Transverse colon (tissue), 4 donors: ENCODE data around the gene PILRA. TPM values are rescaled to one million over a fixed set of nuclear protein-coding genes. Genes with fewer than 3 reads are reported as not detected.

Source experiments
- DNase-seq: peaks from one replicate; pipeline ENCODE4 v3.0.0-alpha.2; 2019
- H3K27ac ChIP-seq, 4 donors: fragments of 200-600 bp; sonication (generic); 2 replicates each; pipeline ENCODE4 v1.5.1; 2016 to 2018; ENCODE audit warnings: inconsistent platforms in 4 of 4
- H3K27me3 ChIP-seq: fragments of 200-600 bp; sonication (generic); 2 replicates; pipeline ENCODE4 v1.5.1; 2017; ENCODE audit warnings: inconsistent platforms
- H3K36me3 ChIP-seq, 4 donors: fragments of 200-600 bp; sonication (generic); 2 replicates each; pipeline ENCODE4 v1.5.1; 2017 to 2019; ENCODE audit warnings: inconsistent platforms in 4 of 4
- H3K4me1 ChIP-seq, 4 donors: fragments of 200-600 bp; sonication (generic); 2 replicates each; pipeline ENCODE4 v1.5.1; 2017 to 2020; ENCODE audit warnings: inconsistent platforms in 4 of 4
- H3K4me3 ChIP-seq, 4 donors: fragments of 200-600 bp; sonication (generic); 1 replicate in 1 of 4; 2 replicates in 3 of 4; pipeline versions ENCODE4 v1.5.1 to v1.6.1; 2017 to 2019; ENCODE audit warnings: inconsistent platforms in 4 of 4
- H3K9me3 ChIP-seq, 2 donors: fragments of 200-600 bp; sonication (generic); 2 replicates each; pipeline ENCODE4 v1.5.1; 2017 to 2019; ENCODE audit warnings: inconsistent platforms in 2 of 2
- EP300 ChIP-seq: sonication (generic); formaldehyde crosslinking; IDR thresholded peaks from one replicate; pipeline ENCODE4 v1.6.1; 2017; ENCODE audit warnings: antibody characterized with exemption, low read depth
- POLR2A ChIP-seq: fragments of 450-650 bp; IDR thresholded peaks from one replicate; pipeline ENCODE4 v1.6.1; 2016; ENCODE audit warnings: antibody characterized with exemption, mild to moderate bottlenecking, moderate library complexity
- POLR2AphosphoS5 ChIP-seq, 3 donors: sonication (generic); formaldehyde crosslinking; IDR thresholded peaks; one replicate each; pipeline ENCODE4 v1.6.1; 2016; ENCODE audit warnings: antibody characterized with exemption in 3 of 3
- WGBS, 2 donors: methylation state at CpG; one replicate each; pipeline ENCODE4 v1.1.5; 2018; ENCODE audit warnings: low coverage in 1 of 2; 5-methylcytosine and 5-hydroxymethylcytosine counted together
- in situ Hi-C, 4 donors: fragments of 200-750 bp; cut with MboI; loops; one replicate each; pipeline versions ENCODE4 v1.15.0 to v1.15.1; 2017; ENCODE audit warnings: low sequenced_read_pairs in 3 of 4, low pct_ligation_motif_present in 1 of 4, low pct_unique_long_range_greater_than_20kb in 1 of 4
- intact Hi-C: fragments of 100-400 bp; cut with DNase I; formaldehyde crosslinking; loops from one replicate; pipeline ENCODE4 v1.15.1; 2023; ENCODE audit warnings: low total_unique reads
- total RNA-seq, 4 donors: library from RNA; depleted of rRNA; stranded (reverse); fragments of >200 nt; gene quantifications; one replicate each; pipeline ENCODE4 v1.1.0, GENCODE V29; 2016
- TF ChIP-seq, protein P1 (sequence below), 5 experiments: fragments of 200-600 bp in 3 of 5; fragments of 450-650 bp in 2 of 5; sonication (generic) in 3 of 5; IDR thresholded peaks; 1 replicate in 2 of 5; 2 replicates in 3 of 5; pipeline ENCODE4 v1.5.1; 2016 to 2017; ENCODE audit warnings: antibody characterized with exemption in 5 of 5, inconsistent platforms in 3 of 5, mild to moderate bottlenecking in 2 of 5, moderate library complexity in 1 of 5

The PILRA gene
- total RNA-seq, 4 donors from 2014 or later: 1.9 to 4.9 TPM; not detected in 2

DNA sequence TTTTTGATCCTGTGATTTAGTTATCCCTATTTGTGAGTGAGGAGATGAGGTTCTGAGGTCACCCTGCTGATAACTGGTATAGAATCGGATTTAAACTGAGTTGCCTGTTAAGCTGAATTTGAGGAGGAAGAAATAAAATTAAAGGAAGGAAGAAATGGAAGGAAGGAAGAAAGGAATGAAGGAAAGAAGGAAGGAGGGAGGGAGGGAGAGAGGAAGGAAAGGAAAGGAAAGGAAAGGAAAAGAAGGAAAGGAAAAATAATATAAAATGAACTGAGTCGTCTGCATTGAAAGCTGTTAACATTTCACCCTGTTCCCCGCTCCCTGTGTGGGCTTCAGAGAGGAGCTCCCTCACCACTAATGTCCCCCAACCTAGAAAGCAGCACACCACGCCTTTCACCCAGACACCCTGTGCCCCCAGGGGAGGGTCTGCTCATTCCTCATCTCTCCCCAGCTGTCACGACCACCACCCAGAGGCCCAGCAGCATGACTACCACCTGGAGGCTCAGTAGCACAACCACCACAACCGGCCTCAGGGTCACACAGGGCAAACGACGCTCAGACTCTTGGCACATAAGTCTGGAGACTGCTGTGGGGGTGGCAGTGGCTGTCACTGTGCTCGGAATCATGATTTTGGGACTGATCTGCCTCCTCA is 16.3 kb downstream of the PILRA start:
- DNase-seq: no peak
- Histone ChIP-seq H3K36me3 (no peaks in the 10 kb centered on the region), H3K4me1 (no peaks in the 10 kb centered on the region), H3K27ac (no peak overlapping the region), H3K27me3 (peaks cover 3% of the 10 kb centered on the region), H3K9me3 (no peaks in the 10 kb centered on the region), H3K4me3 (no peak overlapping the region)
- TF ChIP-seq, protein P1, sequence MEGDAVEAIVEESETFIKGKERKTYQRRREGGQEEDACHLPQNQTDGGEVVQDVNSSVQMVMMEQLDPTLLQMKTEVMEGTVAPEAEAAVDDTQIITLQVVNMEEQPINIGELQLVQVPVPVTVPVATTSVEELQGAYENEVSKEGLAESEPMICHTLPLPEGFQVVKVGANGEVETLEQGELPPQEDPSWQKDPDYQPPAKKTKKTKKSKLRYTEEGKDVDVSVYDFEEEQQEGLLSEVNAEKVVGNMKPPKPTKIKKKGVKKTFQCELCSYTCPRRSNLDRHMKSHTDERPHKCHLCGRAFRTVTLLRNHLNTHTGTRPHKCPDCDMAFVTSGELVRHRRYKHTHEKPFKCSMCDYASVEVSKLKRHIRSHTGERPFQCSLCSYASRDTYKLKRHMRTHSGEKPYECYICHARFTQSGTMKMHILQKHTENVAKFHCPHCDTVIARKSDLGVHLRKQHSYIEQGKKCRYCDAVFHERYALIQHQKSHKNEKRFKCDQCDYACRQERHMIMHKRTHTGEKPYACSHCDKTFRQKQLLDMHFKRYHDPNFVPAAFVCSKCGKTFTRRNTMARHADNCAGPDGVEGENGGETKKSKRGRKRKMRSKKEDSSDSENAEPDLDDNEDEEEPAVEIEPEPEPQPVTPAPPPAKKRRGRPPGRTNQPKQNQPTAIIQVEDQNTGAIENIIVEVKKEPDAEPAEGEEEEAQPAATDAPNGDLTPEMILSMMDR (IDR thresholded peaks at IDR 0.05): no peak
- no peak for TF ChIP-seq POLR2A
- no peak for TF ChIP-seq POLR2AphosphoS5 (IDR thresholded peaks at IDR 0.05)
- no peak for TF ChIP-seq EP300
- intact Hi-C loops (no loop called here), in situ Hi-C loops (no loop called here)
- WGBS, 2 donors: 72 to 83% methylated on average over 1 to 8 of the region's 9 CpGs

DNA sequence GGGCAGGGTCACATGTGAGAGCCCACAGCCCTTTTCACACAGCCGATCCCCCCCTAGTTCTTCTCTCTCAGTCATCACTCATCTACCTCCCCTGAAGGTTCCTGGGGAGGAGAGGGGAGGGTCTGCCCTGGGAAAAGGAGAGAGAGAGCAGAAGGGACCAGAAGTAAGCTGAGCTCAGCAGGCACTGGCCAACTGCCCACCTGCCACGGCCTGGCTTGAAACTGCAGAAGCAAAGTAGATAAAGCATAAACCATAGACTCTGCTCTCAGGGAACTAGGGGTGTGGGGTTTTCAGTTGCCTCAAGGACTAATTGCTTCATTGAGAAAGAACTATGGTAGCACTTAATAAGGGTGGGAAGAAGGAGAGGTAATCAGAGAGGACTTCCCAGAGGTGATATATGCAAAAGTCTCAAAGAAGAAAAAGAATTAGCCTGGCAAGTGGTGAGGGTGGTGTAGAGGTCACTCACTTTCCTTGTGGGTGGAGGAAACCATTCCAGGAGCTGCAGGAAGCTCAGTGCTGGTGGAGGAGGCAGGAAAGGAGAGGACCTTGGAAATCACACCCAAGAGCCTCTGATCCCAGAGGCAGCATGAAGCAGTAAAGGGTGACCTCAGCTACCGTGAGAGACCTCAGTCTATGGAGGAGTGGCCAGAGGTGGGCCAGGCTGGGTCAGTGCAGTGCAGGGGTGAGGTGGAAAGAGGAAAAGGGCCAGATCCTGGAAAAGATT is 17.2 kb downstream of the PILRA start:
- Histone ChIP-seq H3K27me3 (peaks cover 3% of the 10 kb centered on the region), H3K4me1 (no peaks in the 10 kb centered on the region), H3K27ac (no peak overlapping the region), H3K9me3 (no peaks in the 10 kb centered on the region), H3K4me3 (no peak overlapping the region), H3K36me3 (no peaks in the 10 kb centered on the region)
- DNase-seq: no peak
- intact Hi-C loops (no loop called here), in situ Hi-C loops (no loop called here)
- TF ChIP-seq, protein P1 (IDR thresholded peaks at IDR 0.05): no peak
- TF ChIP-seq POLR2AphosphoS5 (IDR thresholded peaks at IDR 0.05): no peak
- no peak for TF ChIP-seq EP300
- no peak for TF ChIP-seq POLR2A
- WGBS, 2 donors: 62 to 69% methylated on average over 2 to 3 of the region's 3 CpGs

DNA sequence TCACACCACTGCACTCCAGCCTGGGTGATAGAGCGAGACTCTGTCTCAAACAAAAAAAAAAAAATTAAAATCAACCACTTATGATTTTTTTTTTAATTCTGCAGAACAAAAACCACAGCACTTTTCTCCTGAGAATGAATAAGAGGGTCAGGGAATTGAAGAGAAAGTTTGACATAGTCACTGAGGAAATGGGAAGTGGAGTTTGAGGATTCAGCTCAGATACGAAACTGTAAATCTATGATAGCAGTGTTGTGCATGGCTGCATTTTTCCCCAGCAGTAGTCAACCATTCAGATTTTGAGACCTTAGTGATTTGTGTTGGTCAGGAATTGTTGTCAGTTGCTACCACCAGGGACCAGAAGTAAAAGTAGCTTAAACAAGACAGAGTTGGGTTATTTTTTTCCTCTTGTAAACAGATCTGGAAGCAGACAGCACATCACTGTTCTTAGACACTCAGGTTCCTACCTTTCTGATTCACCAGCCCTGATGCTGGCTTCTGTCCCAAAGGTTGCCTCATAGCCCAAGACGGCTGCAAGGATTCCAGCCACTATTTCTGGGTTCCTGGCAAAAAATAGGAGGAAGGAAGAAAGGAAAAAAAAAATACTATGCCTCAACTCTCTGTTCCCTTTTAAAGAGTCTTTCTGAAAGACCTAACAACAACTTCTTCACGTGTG is 20.1 kb downstream of the PILRA start:
- WGBS, 2 donors: 66 to 78% methylated on average over 2 to 4 of the region's 4 CpGs
- Histone ChIP-seq H3K27ac (no peak overlapping the region), H3K27me3 (peaks cover 3% of the 10 kb centered on the region), H3K4me3 (no peak overlapping the region), H3K36me3 (no peaks in the 10 kb centered on the region), H3K9me3 (no peaks in the 10 kb centered on the region), H3K4me1 (peaks cover 0 to 7% (median 0%) of the 10 kb centered on the region in 4 donors)
- TF ChIP-seq POLR2A (no peak), EP300 (no peak), POLR2AphosphoS5 (IDR thresholded peaks at IDR 0.05) (no peak)
- TF ChIP-seq, protein P1 (IDR thresholded peaks at IDR 0.05): no peak
- intact Hi-C loops (no loop called here), in situ Hi-C loops (no loop called here)
- no peak for DNase-seq

DNA sequence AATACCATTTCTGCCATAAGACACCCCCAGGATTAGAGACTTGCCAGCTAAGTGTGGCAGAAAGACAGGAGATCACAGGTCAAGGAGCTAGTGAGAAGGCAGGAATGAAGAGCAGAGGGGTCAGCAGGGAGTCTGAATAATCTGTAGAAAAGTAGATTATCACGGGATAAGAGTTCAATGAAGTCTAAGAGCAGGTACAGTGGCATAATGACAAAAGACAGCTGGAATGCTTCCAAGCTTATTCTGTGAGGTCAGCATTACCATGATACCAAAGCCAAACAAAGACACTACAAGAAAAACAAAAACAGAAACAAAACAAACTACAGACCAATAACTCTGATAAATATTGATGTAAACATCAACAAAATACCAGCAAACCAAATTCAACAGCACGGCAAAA is 20.8 kb downstream of the PILRA start:
- TF ChIP-seq, protein P1 (IDR thresholded peaks at IDR 0.05): no peak
- no peak for TF ChIP-seq POLR2AphosphoS5 (IDR thresholded peaks at IDR 0.05)
- TF ChIP-seq EP300: no peak
- TF ChIP-seq POLR2A: no peak

More for the DNA sequence above, 20.8 kb downstream of the PILRA start:
- H3K27ac ChIP-seq: no peak overlapping the region
- in situ Hi-C loops (no loop called here), intact Hi-C loops (no loop called here)
- H3K4me3 ChIP-seq: no peak overlapping the region
- H3K36me3 ChIP-seq: no peaks in the 10 kb centered on the region
- no peaks in the 10 kb centered on the region for H3K9me3 ChIP-seq
- no peak for DNase-seq
- peaks cover 2% of the 10 kb centered on the region for H3K27me3 ChIP-seq
- WGBS, 2 donors: 81% methylated on average over 2 of the region's 2 CpGs; no CpG with 5 or more reads in 1 of the 2 donors
- peaks cover 0 to 7% (median 0%) of the 10 kb centered on the region in 4 donors for H3K4me1 ChIP-seq
